Left forelimb (tissue), 1 donor: ENCODE measurements around the gene CALU.

ENCODE experiments used
- DNase-seq: peaks from one replicate; pipeline ENCODE4 v3.0.0-alpha.2; 2018; ENCODE audit warnings: low spot score

The CALU gene

GRCh38 chr7:128811631-128812430 is 72.7 kb downstream of the CALU start:
- DNase-seq, result no peak

- no peak for DNase-seq
These were observed 73.5 kb downstream of the CALU start for GRCh38 chr7:128812514-128813168.

- DNase-seq, result no peak
These were observed 75.3 kb downstream of the CALU start for GRCh38 chr7:128814499-128814898.

- DNase-seq, result no peak
These were observed 76.3 kb downstream of the CALU start for GRCh38 chr7:128815289-128815942.

- DNase-seq, result no peak
These were observed 79.5 kb downstream of the CALU start for GRCh38 chr7:128818694-128819093.
